PC-9 (cell line): ENCODE measurements around the gene KANSL3.

Source experiments
- CTCF ChIP-seq: fragments of 200-600 bp; sonication (generic); conservative IDR thresholded peaks from 2 replicates; pipeline ENCODE4 v1.6.1; 2017; ENCODE audit warnings: mixed run types, antibody characterized with exemption, mild to moderate bottlenecking, moderate library complexity
- EZH2 ChIP-seq: fragments of 200-600 bp; sonication (generic); IDR thresholded peaks from 2 replicates; pipeline ENCODE4 v1.8.0; 2017; ENCODE audit warnings: antibody characterized with exemption, low read depth

- TF ChIP-seq CTCF (no peak), EZH2 (no peak)
These were observed 81.4 kb downstream of the KANSL3 start for GRCh38 chr2:96556441-96557330.
